GM18502 (cell line): ENCODE results near the gene ZYX.
A peak's percentile ranks its signal among the peaks of the same experiment; 100 is the strongest.
"Not testable (repeated sequence)": the region's sequence is repeated elsewhere in the genome, so short reads cannot be mapped to it uniquely, and the experiment has no call there.

Experiments
- ATAC-seq: cut with Tn5 transposase; IDR thresholded peaks from one replicate; pipeline ENCODE4 v1.9.1; 2021; ENCODE audit warnings: mild to moderate bottlenecking; ENCODE audit not compliant: unreplicated experiment, poor library complexity

The ZYX gene

GRCh38 chr7:143413123-143413522 lies 32.0 kb downstream of the ZYX start:
- no peak for ATAC-seq

- ATAC-seq = not testable (repeated sequence)
These were observed 34.1 kb downstream of the ZYX start for GRCh38 chr7:143415209-143415608.

- ATAC-seq = no peak
These were observed 34.7 kb downstream of the ZYX start for GRCh38 chr7:143415742-143416397.

- ATAC-seq = peak; percentile 58
These were observed 35.5 kb downstream of the ZYX start for GRCh38 chr7:143416565-143417149.

- no peak for ATAC-seq
These were observed 36.7 kb downstream of the ZYX start for GRCh38 chr7:143417734-143418383.

DNA sequence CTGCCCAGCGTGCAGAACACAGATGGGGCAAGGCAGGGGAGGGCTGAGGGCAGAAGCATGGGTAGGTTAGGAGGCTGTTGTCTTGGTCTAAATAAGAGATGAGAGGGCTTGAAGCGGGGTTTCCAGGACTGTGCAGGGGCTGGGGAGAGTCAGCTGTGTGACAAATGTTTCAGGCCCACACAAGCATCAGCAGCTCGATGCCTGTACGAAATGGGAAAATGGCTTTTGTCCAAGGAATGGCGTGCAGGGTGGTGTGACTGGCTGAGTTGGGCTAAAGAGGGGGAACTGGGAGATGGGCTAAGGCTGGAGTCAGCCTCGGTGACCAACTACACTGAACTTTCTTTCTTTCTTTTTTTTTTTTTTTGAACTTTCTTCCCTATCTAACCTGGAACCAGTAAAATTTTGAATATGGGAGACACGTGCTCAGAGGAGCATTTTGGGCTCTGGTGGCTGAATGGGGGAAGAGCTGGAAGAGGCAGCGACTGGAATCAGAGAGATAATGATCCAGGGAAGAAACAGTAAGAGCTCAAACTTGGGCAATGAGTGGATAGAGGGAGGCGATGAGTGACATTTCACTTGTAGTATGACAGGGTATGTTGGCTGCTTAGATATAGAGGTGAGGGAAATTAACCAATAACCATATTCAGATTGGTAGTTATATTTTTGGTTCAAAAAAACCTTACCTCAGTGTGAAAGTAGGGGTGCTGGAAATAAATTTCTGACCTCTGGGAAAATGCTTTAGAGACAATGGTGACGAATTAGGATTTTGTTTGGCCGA lies 37.7 kb downstream of the ZYX start:
- ATAC-seq = no peak

- ATAC-seq = no peak
These were observed 38.7 kb downstream of the ZYX start for GRCh38 chr7:143419880-143420279.

DNA sequence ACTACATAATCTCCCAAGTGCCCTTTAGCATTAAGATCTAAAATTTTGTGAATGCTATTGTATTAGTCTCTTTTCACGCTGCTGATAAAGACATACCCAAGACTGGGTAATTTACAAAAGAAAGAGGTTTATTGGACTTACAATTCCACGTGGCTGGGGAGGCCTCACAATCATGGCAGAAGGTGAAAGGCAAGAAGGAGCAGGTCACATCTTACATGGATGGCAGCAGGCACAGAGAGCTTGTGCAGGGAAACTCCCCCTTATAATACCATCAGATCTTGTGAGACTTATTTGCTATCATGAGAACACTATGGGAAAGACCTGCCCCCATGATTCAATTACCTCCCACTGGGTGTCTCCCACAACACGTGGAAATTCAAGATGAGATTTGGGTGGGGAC lies 39.5 kb downstream of the ZYX start:
- ATAC-seq = not testable (repeated sequence)

DNA sequence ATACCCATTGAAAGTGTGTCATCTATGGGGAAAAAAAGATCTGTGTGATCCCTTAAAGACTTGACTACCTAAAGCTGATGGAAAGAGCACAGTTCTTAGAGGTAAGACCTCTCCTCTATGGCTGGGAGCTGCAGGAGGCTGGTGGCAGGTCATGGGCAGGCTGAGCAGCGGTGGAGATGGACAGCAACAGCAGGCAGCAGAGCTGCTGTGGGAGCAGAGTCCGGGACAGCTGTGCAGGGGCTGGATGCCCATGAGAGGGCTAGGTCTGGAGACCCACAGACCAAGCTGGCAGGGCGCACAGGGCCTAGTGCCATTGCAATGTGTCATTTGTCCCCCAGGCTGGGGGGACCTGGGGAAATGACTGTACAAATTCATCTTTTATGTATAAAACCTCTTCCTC lies 40.9 kb downstream of the ZYX start:
- ATAC-seq = no peak

- ATAC-seq = not testable (repeated sequence)
These were observed 43.3 kb downstream of the ZYX start for GRCh38 chr7:143424476-143424875.

GRCh38 chr7:143426479-143427142 lies 45.5 kb downstream of the ZYX start:
- ATAC-seq = no peak

GRCh38 chr7:143429770-143430698 lies 48.9 kb downstream of the ZYX start:
- no peak for ATAC-seq

- ATAC-seq = no peak
These were observed 50.0 kb downstream of the ZYX start for GRCh38 chr7:143431109-143431508.

DNA sequence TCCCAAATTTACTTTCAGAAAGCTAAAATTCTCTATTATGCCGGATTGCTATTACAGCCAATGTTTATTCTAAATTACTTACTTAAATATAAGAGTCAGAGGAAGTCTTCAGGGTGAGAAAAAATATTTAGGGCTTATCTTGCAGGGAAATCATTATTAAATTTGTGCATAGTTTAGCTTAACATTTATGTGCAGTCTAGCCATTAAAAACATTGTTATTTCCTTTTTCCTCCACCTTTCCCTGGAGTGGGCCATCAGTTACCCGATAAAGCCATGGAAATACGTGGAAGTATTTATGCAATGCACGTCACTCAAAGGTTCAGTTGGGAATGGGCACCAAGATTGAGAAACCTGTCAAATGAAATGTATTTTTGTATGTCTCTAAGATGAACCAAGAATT lies 52.6 kb downstream of the ZYX start:
- ATAC-seq = no peak

DNA sequence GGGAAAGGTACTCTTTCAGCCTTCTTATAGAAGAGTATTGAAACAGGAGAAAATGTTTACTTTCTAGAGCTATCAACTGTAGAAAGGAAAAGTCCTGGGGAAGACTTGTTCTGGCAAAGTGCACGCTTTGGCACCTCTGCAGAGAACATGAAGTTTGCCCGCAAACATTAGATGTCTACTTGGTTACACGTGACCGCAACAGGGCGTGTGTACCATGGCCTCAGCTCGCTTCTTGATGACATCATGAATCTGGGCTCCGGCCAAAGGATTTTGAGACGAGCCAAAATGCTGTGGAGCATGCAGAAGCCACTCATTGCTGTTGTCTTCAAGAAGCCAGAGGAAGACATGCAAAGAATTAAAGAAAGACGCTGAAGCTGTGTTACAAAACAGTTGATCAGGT lies 53.5 kb downstream of the ZYX start:
- no peak for ATAC-seq

DNA sequence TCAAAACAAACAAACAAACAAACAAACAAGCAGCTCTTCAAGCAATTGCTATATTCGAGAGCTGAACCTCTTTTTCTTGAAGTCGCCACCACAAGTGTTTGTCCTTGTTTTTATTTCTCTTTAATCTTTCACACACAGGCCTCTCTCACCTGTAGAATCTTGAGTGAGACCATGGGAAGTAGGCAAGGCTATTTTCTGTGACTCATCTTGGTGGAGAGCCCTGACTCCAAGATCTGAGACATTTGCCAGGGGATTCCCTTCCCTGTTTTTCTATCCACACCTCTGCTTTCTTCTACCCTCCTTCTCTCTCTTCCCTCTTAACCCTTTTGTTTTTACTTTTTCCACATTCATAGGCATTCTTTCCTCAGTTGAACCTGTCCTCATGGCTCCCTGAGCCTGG lies 54.1 kb downstream of the ZYX start:
- no peak for ATAC-seq

DNA sequence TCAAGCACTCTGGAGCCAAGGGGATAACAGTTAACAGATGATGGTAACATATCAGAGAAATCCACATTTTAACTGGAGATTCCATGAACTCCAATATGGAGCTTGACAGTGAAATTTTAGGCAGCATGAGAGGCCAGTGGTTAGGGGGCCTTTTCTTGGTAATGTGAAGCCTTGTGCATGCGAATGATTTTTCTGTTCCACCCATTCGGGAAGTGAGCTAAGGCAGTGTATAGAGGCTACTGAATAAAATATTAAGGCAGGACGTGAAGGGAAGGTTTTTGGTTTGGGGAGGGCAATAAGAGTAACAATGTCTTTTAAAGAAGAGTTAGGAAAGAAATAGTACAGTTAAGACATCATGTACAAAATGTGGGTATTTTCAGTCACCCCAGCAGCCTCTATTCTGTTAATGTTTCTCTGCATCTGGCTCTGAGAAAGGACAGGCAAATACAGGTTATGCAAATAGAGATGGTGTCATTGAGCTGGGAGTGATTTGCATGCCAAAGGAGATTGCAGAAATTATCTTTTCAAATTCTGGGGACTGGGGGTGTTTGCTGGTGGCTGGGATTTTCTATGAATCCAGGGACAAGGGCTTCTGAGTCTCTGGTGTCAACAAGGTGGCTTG lies 55.3 kb downstream of the ZYX start:
- peak; percentile 87 for ATAC-seq

DNA sequence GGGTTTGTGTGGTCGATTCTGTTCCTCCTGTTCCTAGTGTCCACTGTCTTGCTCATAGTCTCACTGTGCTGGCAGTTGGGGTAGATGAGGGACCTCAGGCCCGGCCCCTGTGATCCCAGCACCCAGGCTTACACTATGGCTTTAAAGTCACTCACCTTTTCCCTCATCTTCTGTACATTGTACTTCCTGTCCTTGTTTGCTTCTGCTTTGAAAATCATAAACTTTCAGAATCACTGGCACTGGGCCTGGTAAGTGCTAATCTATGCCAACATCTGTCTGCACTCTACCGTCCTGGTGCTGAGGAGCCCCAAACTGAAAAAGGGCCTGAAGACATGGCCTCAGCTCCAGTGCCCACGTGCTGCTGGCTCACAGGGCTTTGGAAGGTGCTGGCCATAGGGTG lies 56.4 kb downstream of the ZYX start:
- ATAC-seq = peak; percentile 49

GRCh38 chr7:143439866-143440265 lies 58.7 kb downstream of the ZYX start:
- no peak for ATAC-seq
